ENCODE measurements around the gene AP5B1.

Gene AP5B1

DNA sequence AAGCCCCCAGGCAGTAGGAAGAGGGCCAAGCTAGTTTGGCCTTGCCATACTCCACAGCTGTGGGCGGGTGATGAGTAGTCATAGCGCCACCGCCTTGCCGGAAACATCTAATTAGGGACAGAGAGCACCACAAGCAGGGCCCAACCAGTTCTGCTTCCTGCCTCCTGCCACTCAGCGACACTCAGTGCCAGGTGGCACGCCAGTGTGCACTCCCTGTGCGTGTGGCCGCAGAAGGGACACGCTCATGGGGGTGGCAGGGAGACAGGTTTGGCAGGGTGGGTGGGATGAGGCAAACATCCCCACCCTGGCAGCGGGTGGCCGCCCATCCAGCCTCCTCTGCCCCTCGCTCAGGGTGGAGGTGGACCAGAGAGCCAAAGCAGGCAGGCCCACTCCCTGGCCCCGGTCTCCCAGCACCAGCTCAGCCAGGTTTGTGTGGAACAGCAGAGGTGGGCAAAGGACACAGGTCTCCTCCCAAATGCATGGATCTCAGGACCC, 11.0 kb upstream of the AP5B1 start:
- DNase-seq (ENCODE audit: low spot score in 2 of 2) (peak; percentile 66 to 70), ATAC-seq (peak; percentile 99)
- Mint-ChIP-seq H3K9me3 (no peaks in the 10 kb centered on the region), H3K4me3 (peak overlapping the region; percentile 52), H3K27ac (peak overlapping the region; percentile 89), H3K36me3 (no peaks in the 10 kb centered on the region), H3K4me1 (peaks cover 38% of the 10 kb centered on the region)

DNA sequence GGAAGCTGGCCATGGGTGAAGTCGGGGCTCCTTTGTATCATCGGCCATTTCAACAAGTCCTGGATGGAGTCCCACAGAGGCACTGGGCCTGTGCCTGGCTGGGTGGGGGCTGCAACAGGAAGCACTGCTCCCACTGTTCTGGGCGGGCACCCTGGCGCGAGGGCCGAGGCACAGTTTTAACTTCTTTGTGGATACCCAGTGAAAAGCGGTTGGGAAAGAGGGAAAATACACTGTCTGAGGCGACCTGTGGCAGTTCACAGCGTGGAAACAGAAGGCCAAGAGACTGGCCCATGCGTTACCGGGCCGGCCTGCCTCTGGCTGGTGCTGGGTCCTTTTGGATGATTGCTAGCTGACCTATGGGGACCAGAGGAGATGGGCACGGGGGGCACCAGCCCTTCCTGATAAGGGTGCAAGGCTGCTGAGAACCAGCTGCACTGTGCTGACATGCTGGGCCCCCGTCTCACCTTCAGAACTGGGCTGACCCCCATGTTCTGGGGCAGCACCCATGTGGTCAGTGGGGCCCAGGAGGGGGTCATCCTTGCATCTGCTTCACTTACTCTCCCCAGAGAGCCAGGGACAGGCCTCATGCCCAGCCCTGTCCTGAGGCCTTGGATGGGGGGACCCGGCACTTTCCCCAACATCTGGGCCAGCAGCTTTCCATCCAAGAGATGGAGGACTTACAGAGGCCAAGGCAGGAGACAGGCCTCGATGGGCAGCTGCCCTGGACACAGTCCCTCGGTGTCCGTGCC, 10.3 kb upstream of the AP5B1 start:
- Mint-ChIP-seq H3K27ac (peak overlapping the region; percentile 89), H3K36me3 (no peaks in the 10 kb centered on the region), H3K4me3 (peak overlapping the region; percentile 52), H3K4me1 (peaks cover 38% of the 10 kb centered on the region), H3K9me3 (no peaks in the 10 kb centered on the region)
- DNase-seq (ENCODE audit: low spot score in 2 of 2) (no peak), ATAC-seq (no peak)

DNA sequence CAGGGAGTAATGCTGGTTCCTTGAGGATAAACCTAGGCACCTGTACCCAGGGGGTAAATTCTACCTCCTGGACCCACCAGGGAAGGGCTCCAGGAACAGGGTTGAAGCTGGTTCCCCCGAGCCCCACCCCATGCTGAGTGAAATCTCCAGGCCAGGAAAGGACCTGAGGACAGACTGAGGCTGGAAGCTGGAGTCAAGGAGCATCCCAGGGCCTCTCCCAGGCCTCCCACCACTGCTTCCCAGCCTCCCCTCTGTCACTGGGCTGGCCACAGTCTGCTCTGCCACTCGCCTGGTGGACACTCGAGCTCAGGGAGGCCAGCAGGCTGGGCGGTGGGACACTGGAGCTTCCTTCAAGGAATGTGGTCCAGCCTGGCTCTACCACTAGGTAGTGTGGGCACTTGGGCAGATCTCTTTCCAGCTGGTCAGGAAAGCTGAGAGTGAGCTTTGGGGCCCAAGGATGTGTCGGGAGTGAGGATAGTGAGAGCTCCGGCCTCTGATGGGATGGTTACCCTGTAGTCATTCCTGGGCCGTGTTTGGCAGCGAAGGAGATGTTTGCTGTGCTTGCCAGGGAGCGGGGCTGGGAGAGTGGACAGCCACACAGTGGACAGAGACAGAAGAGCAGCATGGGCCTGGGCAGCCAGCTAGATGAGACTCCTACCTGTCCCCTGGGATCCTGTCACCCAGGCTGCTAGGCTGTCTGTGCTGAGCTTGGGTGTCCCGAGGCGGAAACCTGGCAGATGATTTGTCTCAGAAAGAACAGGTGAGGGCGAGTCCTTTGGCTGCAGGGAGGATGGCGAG, 9.5 kb upstream of the AP5B1 start:
- Mint-ChIP-seq H3K4me3 (peak overlapping the region; percentile 6), H3K36me3 (no peaks in the 10 kb centered on the region), H3K27ac (peak overlapping the region; percentile 89), H3K9me3 (no peaks in the 10 kb centered on the region), H3K4me1 (peaks cover 46% of the 10 kb centered on the region)
- DNase-seq (ENCODE audit: low spot score in 2 of 2) (no peak), ATAC-seq (no peak)

DNA sequence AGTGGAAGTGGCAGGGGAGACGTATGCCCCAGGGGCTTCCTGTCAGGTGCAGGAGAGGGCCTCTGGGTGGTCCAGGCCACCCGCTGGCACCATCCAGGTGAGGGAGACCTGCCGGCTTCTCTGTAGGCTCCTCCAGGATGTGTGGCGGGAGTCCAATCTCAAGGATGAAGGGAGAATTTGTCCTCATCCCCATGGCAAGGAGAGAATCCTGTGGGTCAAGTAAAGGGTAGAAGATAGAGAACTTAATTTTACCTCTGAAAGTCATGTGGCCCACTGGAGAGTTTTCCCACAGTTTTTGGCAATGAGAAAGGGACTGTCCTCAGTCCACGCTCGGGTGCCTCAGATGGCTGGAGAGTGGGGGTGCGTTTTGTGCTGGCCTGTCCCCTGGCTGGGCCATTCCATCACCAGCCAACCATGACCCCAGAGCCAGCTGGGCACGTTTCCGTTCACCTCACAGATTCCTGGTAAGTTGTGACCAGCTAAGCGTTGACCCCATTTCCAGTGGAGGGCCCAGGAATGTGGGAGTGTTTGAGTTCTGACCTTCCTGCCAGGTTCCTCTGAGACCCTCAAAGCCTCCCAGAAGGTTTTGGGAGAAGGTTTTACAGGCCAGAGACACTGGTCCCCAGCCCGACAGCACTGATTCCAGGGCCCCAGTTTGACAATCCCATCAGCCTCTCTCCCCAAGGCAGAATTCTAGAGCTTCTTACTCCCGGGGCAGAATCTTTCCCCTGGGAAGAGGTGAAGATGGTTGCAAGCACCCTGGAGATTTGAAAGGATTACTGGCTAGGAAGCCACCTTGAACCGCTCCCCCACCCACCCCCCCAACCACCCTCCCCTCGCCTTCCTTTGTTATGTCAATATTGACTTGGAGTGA, 8.7 kb upstream of the AP5B1 start:
- Mint-ChIP-seq H3K36me3 (no peaks in the 10 kb centered on the region), H3K27ac (no peak overlapping the region), H3K9me3 (no peaks in the 10 kb centered on the region), H3K4me3 (no peak overlapping the region), H3K4me1 (peaks cover 52% of the 10 kb centered on the region)
- ATAC-seq (no peak), DNase-seq (ENCODE audit: low spot score in 2 of 2) (no peak)

DNA sequence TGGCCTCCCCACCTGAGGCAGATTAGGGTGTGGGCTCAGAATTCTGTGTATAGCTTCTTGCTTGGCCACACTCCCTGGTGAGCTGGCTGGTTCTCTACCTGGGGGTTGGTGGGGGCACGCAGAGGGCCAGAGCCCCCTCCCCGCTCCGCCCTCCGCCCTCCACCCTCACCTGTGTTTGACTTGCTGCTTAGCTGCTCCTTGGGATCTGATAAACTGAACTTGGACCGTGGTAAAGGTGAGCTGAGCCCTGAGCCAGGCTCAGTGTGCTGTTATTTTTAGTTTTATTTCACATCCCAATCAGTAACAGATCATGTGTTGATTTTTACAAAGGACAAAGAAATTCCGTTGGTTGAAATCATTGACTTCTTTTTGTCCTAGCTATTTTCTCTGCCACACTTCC, 8.0 kb upstream of the AP5B1 start:
- no peaks in the 10 kb centered on the region for H3K36me3 Mint-ChIP-seq
- peaks cover 54% of the 10 kb centered on the region for H3K4me1 Mint-ChIP-seq
- no peaks in the 10 kb centered on the region for H3K9me3 Mint-ChIP-seq
- H3K4me3 Mint-ChIP-seq: peak overlapping the region; percentile 68
- H3K27ac Mint-ChIP-seq: no peak overlapping the region
- no peak for DNase-seq (ENCODE audit: low spot score in 2 of 2)
- no peak for ATAC-seq

DNA sequence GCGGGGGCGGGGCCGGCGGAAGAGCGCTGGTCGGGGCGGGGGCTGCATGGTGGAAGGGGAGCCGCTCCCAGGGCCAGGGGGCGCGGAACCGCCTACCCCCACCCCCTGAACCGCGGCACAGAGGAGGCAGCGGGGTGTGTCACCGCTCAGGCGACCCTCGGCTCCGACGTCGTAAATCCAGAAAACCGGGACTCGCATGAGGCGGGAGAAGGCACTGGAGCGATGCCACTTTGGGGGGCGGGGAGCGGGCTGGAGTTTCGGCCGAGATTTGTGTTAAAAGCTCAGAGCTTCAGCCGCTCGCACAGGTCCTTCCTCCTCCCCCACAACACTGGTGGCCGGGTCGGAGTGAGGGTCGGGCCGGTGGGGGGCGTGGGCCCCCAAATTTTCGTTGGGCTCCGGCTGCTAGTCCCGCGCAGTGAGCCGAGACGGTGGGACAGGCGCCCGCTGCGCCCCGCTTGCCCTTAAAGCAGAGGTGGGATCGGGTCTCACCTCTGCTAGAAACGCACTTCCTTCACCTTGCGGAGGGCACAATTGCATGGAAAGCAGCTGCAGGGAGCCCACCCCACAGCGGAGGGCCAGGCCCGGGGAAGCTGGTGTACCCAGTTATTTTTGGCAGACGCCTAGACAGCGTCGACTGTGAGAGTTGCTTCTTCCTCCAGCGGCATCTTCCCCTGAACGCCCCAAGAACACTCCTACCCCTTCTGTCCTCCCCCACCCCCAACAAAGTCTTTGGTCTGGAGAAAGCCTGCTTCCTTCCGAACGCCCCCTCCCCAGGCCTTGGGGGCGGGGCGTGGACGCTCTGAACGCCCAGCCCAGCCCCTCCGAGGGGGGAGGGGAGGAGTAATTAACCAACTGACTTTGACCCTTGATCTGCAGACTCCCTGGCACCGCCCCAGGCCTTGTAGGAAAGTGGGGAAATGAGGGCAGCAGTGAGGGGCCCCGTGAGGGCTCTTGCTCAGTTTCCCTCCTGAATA, 7.2 kb upstream of the AP5B1 start:
- no peak for ATAC-seq

DNA sequence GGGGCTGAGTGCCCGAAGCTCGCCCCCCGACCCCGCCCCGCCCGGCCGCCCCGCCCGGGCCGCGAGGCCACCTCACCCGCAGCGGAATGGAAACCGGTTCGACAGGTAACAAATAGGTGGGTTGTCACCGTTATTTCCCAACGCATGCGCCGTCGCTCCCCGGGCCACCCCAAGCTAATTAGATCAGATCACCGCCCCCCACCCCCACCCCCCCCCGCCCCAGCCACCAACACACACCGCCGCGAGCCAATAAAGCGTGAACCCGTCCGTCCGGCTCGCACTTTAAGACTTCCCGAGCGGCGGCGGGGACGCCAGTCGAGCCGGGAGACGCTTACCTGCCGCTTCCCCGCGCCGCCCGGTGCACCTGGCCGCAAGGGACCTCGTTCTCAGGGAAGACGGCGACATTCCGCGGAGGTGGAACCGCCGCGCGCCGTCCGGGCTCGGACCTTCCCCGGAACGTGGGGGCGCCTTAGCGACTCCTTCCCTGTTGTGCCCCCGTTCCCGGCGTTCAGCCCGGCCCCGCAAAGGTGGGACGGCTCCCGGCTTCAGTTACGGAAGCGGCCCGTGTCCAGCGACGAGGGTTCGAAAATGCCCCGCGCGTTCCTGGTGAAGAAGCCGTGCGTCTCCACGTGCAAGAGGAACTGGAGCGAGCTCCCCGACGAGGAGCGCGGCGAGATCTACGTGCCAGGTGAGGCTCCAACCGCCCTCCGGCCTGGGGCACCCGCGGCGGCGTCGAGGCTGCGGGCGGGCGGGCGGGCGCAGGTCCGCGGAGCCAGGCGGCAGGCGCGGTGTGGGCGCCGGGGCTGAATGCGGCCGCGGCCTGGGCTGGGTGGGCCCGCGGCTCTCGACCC, 6.2 kb upstream of the AP5B1 start, which contains the start of gene OVOL1:
TSS of gene OVOL1 (plus strand) at position 278 of the 851 bp plus-strand sequence. CDS start at position 589, 311 bp downstream.
- ATAC-seq (no peak), DNase-seq (ENCODE audit: low spot score in 2 of 2) (no peak)
- no peaks in the 10 kb centered on the region for H3K36me3 Mint-ChIP-seq
- peaks cover 44% of the 10 kb centered on the region for H3K4me1 Mint-ChIP-seq
- peak within 1 kb of the TSS; percentile 68 for H3K4me3 Mint-ChIP-seq
- no peaks in the 10 kb centered on the region for H3K9me3 Mint-ChIP-seq
- H3K27ac Mint-ChIP-seq: peak within 1 kb of the TSS; percentile 65

More for the DNA sequence above, 7.2 kb upstream of the AP5B1 start:
- Mint-ChIP-seq H3K27ac (peak overlapping the region; percentile 45), H3K4me1 (peaks cover 54% of the 10 kb centered on the region), H3K9me3 (no peaks in the 10 kb centered on the region), H3K36me3 (no peaks in the 10 kb centered on the region), H3K4me3 (peak overlapping the region; percentile 68)
- DNase-seq (ENCODE audit: low spot score in 2 of 2): no peak

DNA sequence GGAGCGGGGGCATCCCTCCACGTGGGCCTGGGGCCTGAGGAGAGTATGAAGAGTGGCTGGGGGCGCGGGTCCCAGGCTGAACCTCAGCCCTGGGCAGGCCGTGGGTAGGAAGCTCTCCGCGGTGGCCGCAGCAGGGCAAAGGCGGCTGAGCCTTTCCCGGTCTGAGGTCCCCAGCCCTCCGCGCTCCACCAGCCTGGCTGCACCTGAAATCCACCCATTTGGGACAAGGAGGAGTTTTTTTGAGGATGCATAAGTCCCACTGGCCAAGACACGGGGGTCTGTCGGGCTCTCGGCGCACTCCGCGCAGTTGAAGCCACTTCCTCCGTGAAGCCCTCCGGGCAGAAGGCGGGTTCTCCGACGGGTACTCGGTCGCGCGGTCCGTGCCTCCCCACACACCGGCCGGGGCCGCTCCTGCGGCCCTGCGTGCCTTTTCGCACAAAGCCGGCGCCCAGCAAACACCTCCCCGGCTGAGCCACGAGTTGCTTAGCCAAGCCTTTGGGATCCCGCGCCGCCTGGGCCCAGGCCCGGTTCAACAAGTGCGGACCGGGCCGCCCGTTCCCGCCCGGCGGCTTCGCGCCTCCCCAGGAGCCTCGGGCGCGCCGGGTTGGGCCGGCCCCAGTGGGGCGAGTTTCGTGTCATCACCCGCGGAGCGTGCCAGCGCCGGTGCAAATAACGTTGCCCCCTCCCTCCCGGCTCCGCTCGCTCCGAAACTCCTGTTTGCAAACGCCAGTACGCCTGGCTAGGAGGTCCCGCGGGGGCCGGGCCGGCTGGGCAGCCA, 5.4 kb upstream of the AP5B1 start:
- Mint-ChIP-seq H3K27ac (peak overlapping the region; percentile 65), H3K4me1 (peaks cover 36% of the 10 kb centered on the region), H3K9me3 (no peaks in the 10 kb centered on the region), H3K4me3 (peak overlapping the region; percentile 68), H3K36me3 (no peaks in the 10 kb centered on the region)
- DNase-seq (ENCODE audit: low spot score in 2 of 2) (no peak), ATAC-seq (no peak)

DNA sequence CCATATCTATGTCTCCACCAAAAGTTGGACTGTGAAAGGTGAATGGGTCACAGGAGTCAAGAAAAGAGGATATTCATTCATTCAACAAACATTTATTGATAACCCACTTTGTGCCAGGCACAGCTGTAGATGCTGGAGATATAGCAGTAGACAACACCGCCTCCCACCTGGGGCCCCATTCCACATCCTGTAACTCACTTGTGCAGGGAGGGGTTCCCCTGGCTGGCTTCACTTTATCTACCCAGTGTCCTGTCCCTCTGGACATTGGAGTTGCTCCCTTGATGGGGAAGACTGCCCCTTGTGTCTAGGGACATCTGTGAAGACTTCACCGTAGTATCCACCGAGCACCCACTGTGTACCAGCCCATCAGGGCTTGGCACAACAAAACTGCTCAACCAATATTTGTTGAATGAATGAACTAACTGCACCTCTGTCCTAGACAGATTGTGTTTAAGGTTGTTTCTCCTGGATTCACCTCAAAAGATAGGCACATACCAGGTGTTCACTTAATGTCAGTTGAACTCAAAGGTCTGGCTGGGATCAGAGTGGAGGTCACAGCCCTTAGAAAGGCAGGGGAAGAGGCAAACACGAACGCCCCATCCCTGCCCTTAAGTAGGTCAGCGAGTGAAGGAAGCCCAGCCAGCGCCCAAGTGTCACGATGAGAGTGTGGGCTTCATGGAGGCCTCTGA, 4.7 kb upstream of the AP5B1 start:
- ATAC-seq (no peak), DNase-seq (ENCODE audit: low spot score in 2 of 2) (no peak)
- Mint-ChIP-seq H3K9me3 (no peaks in the 10 kb centered on the region), H3K27ac (peak overlapping the region; percentile 65), H3K36me3 (no peaks in the 10 kb centered on the region), H3K4me3 (peak overlapping the region; percentile 68), H3K4me1 (peaks cover 29% of the 10 kb centered on the region)

DNA sequence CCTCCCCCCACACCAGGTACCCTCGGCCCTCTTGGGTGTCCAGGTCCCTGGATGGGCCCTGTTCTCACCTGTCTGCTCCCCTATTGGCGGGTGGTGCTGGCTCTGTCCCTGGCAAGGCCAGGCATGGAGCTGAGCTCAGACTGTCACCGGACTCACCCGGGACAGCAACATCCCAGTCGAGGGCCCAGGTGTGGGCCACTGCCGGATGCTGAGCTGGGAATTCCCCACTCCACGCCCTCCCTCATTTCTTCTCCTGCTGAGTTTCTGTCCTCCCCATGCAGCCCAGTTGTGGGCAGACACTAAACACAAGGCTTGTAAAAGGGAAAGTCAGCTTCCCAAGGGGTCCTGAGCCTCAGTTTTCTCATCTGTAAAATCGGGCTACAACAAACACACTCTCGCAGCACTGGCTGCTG, 2.0 kb upstream of the AP5B1 start:
- no peaks in the 10 kb centered on the region for H3K9me3 Mint-ChIP-seq
- no peak for DNase-seq (ENCODE audit: low spot score in 2 of 2)
- H3K4me3 Mint-ChIP-seq: no peak overlapping the region
- peaks cover 32% of the 10 kb centered on the region for H3K4me1 Mint-ChIP-seq
- peaks cover 8% of the 10 kb centered on the region for H3K36me3 Mint-ChIP-seq
- no peak overlapping the region for H3K27ac Mint-ChIP-seq
- no peak for ATAC-seq

DNA sequence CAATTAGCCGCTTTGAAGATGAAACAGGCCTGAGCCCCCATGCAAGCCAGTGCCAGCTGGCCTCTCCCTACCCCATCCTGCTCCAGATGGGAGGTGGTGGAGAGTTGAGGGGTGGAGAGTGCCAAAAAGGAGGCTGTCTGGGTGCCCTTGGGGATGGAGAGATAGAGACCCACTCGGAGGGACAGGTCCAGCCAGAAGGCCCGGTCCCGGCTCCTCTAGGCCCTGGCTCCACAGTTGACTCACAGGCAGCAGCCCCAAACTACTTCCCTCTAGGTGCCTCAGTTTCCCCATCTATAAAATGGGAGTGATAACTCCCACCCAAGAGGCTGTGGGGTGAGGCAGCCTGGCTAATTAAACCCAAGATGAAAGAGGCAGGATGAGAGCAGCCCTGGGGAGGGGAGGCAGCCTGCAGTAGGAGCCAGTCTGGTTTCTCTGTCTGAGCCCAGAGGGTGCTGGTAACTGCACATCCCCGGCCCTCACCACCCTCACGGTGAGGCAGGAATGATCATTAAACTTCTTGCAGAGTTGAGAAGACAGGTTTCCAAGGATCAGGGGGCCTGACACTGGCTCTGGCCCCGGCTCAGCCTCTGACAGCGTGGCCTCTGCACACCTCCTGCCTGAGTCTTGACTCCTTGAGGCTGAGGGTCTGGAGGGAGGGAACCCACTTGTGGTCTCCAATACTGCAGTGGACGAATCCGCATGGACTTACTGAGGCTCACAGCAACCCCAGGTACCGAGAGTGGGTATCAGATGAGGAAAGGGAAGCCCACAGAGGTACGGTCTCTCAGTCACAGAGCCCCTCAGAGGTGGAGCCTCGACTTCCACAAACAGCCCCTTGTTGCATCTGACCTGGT, 1.4 kb upstream of the AP5B1 start:
- ATAC-seq: no peak
- no peak for DNase-seq (ENCODE audit: low spot score in 2 of 2)
- Mint-ChIP-seq H3K9me3 (no peaks in the 10 kb centered on the region), H3K27ac (no peak overlapping the region), H3K4me1 (peaks cover 32% of the 10 kb centered on the region), H3K36me3 (peaks cover 14% of the 10 kb centered on the region), H3K4me3 (peak overlapping the region; percentile 6)
